ENCODE measurements around the gene HLX.

The HLX gene

DNA sequence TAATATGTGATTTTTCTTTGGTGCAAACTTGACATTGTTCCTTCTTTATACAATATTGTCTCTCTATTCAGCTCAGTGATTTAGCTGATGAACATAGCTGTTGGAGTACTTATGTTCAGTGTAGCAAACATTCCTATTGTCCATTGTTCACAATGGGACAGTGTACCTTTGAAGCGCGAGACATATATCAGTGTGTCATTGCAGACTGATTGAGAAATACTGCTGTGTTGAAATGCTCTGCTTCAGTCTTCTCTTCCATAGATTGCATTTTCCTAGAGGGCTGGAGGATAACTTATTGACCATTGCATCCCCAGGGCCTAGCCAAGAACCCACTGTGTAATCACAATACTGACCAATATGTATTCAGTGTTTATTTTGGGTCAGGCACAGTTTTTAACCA is 46.5 kb downstream of the HLX start:
- Histone ChIP-seq H3K9me3 (ENCODE audit: insufficient read depth, low read length, severe bottlenecking) (no peaks in the 10 kb centered on the region), H3K4me2 (ENCODE audit: insufficient read depth, low read length) (no peak overlapping the region), H3K4me1 (ENCODE audit: insufficient read depth, low read length) (no peaks in the 10 kb centered on the region), H3K27me3 (ENCODE audit: insufficient read depth, low read length, poor library complexity) (no peaks in the 10 kb centered on the region), H2AFZ (ENCODE audit: low read depth, low read length) (no peak overlapping the region), H3K36me3 (ENCODE audit: insufficient read depth, low read length) (no peaks in the 10 kb centered on the region), H4K20me1 (ENCODE audit: insufficient read depth, low read length) (no peaks in the 10 kb centered on the region), H3K9ac (ENCODE audit: low read depth, low read length) (no peak overlapping the region), H3K79me2 (ENCODE audit: insufficient read depth, low read length) (no peaks in the 10 kb centered on the region), H3K4me3 (ENCODE audit: low read depth in 1 of 2, low read length in 2 of 2) (no peak overlapping the region), H3K27ac (ENCODE audit: low read length) (no peak overlapping the region)
- DNase-seq (no peak), ATAC-seq (ENCODE audit: insufficient read depth, low read depth) (no peak)
- TF ChIP-seq EZH2 (IDR thresholded peaks at IDR 0.05; ENCODE audit: borderline replicate concordance, low read depth, low read length, severe bottlenecking) = no peak
- TF ChIP-seq, protein P1, sequence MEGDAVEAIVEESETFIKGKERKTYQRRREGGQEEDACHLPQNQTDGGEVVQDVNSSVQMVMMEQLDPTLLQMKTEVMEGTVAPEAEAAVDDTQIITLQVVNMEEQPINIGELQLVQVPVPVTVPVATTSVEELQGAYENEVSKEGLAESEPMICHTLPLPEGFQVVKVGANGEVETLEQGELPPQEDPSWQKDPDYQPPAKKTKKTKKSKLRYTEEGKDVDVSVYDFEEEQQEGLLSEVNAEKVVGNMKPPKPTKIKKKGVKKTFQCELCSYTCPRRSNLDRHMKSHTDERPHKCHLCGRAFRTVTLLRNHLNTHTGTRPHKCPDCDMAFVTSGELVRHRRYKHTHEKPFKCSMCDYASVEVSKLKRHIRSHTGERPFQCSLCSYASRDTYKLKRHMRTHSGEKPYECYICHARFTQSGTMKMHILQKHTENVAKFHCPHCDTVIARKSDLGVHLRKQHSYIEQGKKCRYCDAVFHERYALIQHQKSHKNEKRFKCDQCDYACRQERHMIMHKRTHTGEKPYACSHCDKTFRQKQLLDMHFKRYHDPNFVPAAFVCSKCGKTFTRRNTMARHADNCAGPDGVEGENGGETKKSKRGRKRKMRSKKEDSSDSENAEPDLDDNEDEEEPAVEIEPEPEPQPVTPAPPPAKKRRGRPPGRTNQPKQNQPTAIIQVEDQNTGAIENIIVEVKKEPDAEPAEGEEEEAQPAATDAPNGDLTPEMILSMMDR (IDR thresholded peaks at IDR 0.05; ENCODE audit: borderline replicate concordance, extremely low read depth, low read length, poor library complexity, severe bottlenecking) = no peak

DNA sequence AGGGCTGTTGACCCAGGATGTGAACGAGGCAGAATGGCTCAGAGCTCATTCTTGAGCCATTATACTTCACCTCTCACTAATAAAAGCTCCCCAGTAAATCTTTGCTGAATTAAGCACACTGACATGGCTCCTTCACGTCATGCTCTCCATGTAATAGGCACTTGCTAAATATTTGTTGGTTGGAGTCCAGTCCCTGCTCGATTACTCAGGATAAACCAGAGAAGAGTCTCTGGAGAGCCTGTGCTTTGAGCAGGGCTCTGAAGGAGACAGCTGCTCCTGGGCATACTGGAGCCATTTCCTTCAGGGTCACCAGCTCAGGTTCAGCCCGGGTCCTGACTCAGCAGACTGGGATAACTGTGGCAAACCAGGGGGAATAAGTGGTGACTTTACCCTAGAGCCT is 46.9 kb downstream of the HLX start:
- Histone ChIP-seq H3K4me2 (ENCODE audit: insufficient read depth, low read length) (no peak overlapping the region), H3K4me3 (ENCODE audit: low read depth in 1 of 2, low read length in 2 of 2) (no peak overlapping the region), H3K36me3 (ENCODE audit: insufficient read depth, low read length) (no peaks in the 10 kb centered on the region), H3K27me3 (ENCODE audit: insufficient read depth, low read length, poor library complexity) (no peaks in the 10 kb centered on the region), H3K27ac (ENCODE audit: low read length) (no peak overlapping the region), H3K4me1 (ENCODE audit: insufficient read depth, low read length) (no peaks in the 10 kb centered on the region), H3K9ac (ENCODE audit: low read depth, low read length) (no peak overlapping the region), H2AFZ (ENCODE audit: low read depth, low read length) (no peak overlapping the region), H3K9me3 (ENCODE audit: insufficient read depth, low read length, severe bottlenecking) (no peaks in the 10 kb centered on the region), H4K20me1 (ENCODE audit: insufficient read depth, low read length) (no peaks in the 10 kb centered on the region), H3K79me2 (ENCODE audit: insufficient read depth, low read length) (no peaks in the 10 kb centered on the region)
- no peak for TF ChIP-seq EZH2 (IDR thresholded peaks at IDR 0.05; ENCODE audit: borderline replicate concordance, low read depth, low read length, severe bottlenecking)
- TF ChIP-seq, protein P1 (IDR thresholded peaks at IDR 0.05; ENCODE audit: borderline replicate concordance, extremely low read depth, low read length, poor library complexity, severe bottlenecking) = no peak
- DNase-seq = no peak
- no peak for ATAC-seq (ENCODE audit: insufficient read depth, low read depth)

DNA sequence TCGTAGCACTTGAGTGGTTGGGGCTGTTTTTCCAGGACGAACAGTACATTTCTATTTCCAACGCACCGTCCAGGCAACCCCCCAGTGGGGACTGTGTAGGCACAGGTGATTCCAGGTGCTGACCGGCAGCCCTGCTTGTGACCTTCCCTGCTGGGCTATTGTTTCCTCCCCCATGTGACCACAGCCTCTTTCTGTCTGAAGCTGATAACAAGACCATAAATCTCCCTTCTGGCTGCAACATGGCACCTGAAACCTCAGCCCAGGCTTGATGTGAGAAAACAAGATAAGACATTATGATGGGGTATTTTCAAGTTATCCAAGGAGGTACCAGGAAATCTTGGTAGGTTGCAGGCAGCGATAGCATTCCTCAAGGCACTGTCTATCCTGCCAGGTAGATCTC is 48.2 kb downstream of the HLX start:
- DNase-seq = no peak
- H3K4me2 ChIP-seq (ENCODE audit: insufficient read depth, low read length) = no peak overlapping the region

More for the DNA sequence above, 48.2 kb downstream of the HLX start:
- ATAC-seq (ENCODE audit: insufficient read depth, low read depth) = no peak
- Histone ChIP-seq H3K27ac (ENCODE audit: low read length) (no peak overlapping the region), H3K9me3 (ENCODE audit: insufficient read depth, low read length, severe bottlenecking) (no peaks in the 10 kb centered on the region), H2AFZ (ENCODE audit: low read depth, low read length) (no peak overlapping the region), H3K36me3 (ENCODE audit: insufficient read depth, low read length) (no peaks in the 10 kb centered on the region), H3K9ac (ENCODE audit: low read depth, low read length) (no peak overlapping the region), H4K20me1 (ENCODE audit: insufficient read depth, low read length) (no peaks in the 10 kb centered on the region), H3K27me3 (ENCODE audit: insufficient read depth, low read length, poor library complexity) (no peaks in the 10 kb centered on the region), H3K4me1 (ENCODE audit: insufficient read depth, low read length) (no peaks in the 10 kb centered on the region), H3K4me3 (ENCODE audit: low read depth in 1 of 2, low read length in 2 of 2) (no peak overlapping the region), H3K79me2 (ENCODE audit: insufficient read depth, low read length) (no peaks in the 10 kb centered on the region)
- TF ChIP-seq, protein P1 (IDR thresholded peaks at IDR 0.05; ENCODE audit: borderline replicate concordance, extremely low read depth, low read length, poor library complexity, severe bottlenecking) = no peak
- TF ChIP-seq EZH2 (IDR thresholded peaks at IDR 0.05; ENCODE audit: borderline replicate concordance, low read depth, low read length, severe bottlenecking) = no peak
